ENCODE measurements around the gene OTUB1. TPM values are rescaled to one million over a fixed set of nuclear protein-coding genes. Genes with fewer than 3 reads are reported as not detected.

The OTUB1 gene
- polyA plus RNA-seq, 2 of the 4 experiments (the other 2 are of a cell fraction), result 97.4 to 113 TPM

DNA sequence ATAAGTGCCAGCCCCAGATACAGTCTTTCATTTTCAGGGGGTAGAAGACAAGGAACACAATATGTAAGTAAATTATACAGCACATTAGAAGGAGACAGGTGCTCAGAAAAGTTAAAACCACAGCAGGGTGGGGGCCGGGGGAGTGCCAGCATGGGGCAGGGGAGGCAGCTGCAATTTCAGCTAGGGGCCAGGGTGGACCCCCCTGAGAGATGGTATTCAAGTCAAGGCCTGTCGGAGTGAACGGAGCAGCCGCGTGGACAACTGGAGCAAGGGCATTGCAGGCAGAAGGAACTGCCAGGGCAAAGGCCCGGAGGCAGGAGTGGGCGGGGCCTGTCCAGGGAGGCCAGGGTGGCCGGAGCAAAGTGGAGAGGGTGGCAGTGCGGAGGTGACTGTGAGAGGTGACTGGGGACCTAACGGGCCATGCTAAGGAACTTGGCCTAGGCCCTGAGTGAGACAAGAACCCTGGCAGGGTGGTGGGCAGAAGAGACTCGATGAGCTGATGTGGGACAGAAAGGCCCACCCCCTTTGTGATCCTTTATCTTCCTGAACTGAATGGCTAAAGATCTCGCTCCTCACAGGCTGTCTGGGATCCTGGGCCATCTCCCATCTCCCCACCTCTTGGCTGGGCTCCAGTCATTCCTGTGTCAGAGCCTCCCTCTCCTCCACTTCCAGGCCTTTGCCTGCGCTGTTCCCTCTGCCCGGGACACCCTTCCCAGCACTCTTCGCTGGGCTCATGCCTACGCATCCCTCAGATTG lies 27.1 kb downstream of the OTUB1 start:
- Histone ChIP-seq H3K4me3 (no peak overlapping the region), H3K4me2 (no peak overlapping the region), H3K27ac (no peak overlapping the region), H3K4me1 (peaks cover 11% of the 10 kb centered on the region; the same call in 2 of the 3 replicates), H3K9me3 (0 out of 3 replicates have a peak, but pooled peaks cover 3% of the 10 kb centered on the region)
- ChIA-PET CTCF (interaction anchor here (0.9 to 2.6 kb wide), 4 partner anchors 9 to 135 kb away, joined by 3 to 17 read pairs (median 4); no protein-coding TSS in a partner anchor), POLR2A (no interaction called here)
- FAIRE-seq, result no peak
- 82% methylated on average over 15 of the region's 16 CpGs for WGBS (ENCODE audit: missing lambda C conversion rate)
- no peak for TF ChIP-seq MAFK (IDR thresholded peaks at IDR 0.05; ENCODE audit: partially characterized antibody)
- no peak for TF ChIP-seq MYC (IDR thresholded peaks at IDR 0.05; ENCODE audit: borderline replicate concordance, low read length)
- TF ChIP-seq ZNF302 (CRISPR knock-in tag; IDR thresholded peaks at IDR 0.05), result no peak
- TF ChIP-seq CEBPB (IDR thresholded peaks at IDR 0.05), result no peak
- no peak for TF ChIP-seq ZC3H11A (IDR thresholded peaks at IDR 0.05)
- no peak for TF ChIP-seq RNF2 (IDR thresholded peaks at IDR 0.05; ENCODE audit: borderline replicate concordance, low read depth)
- no peak for TF ChIP-seq PHF8 (IDR thresholded peaks at IDR 0.05; ENCODE audit: borderline replicate concordance, low read depth)
- TF ChIP-seq RAD21 (conservative IDR thresholded peaks at IDR 0.05 in 1 of 2, IDR thresholded peaks at IDR 0.05 in 1 of 2), result no peak
- no peak for TF ChIP-seq USF2 (IDR thresholded peaks at IDR 0.05)
- TF ChIP-seq KDM5A (IDR thresholded peaks at IDR 0.05), result no peak
- TF ChIP-seq ZFP36 (IDR thresholded peaks at IDR 0.05; ENCODE audit: borderline replicate concordance, partially characterized antibody), result no peak
- TF ChIP-seq CHD4 (IDR thresholded peaks at IDR 0.05; ENCODE audit: borderline replicate concordance), result no peak
- TF ChIP-seq JUNB (IDR thresholded peaks at IDR 0.05), result no peak
- no peak for TF ChIP-seq HEYL (CRISPR knock-in tag; IDR thresholded peaks at IDR 0.05)
- no peak for TF ChIP-seq CBX8 (IDR thresholded peaks at IDR 0.05)
- no peak for TF ChIP-seq EHF (CRISPR knock-in tag; IDR thresholded peaks at IDR 0.05)
- TF ChIP-seq TFCP2L1 (CRISPR knock-in tag; IDR thresholded peaks at IDR 0.05), result no peak
- TF ChIP-seq, protein P1, sequence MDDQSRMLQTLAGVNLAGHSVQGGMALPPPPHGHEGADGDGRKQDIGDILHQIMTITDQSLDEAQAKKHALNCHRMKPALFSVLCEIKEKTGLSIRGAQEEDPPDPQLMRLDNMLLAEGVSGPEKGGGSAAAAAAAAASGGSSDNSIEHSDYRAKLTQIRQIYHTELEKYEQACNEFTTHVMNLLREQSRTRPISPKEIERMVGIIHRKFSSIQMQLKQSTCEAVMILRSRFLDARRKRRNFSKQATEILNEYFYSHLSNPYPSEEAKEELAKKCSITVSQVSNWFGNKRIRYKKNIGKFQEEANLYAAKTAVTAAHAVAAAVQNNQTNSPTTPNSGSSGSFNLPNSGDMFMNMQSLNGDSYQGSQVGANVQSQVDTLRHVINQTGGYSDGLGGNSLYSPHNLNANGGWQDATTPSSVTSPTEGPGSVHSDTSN (IDR thresholded peaks at IDR 0.05), result no peak
- TF ChIP-seq CBX2 (IDR thresholded peaks at IDR 0.05; ENCODE audit: borderline replicate concordance, low read depth), result no peak
- TF ChIP-seq ESRRA (IDR thresholded peaks at IDR 0.05; ENCODE audit: borderline replicate concordance, low read length), result no peak
- peak; percentile 11 to 12; a peak in 3 of 6 replicates for ATAC-seq
- DNase-seq (ENCODE audit: low read depth in 1 of 2, low spot score in 1 of 2), result no peak

DNA sequence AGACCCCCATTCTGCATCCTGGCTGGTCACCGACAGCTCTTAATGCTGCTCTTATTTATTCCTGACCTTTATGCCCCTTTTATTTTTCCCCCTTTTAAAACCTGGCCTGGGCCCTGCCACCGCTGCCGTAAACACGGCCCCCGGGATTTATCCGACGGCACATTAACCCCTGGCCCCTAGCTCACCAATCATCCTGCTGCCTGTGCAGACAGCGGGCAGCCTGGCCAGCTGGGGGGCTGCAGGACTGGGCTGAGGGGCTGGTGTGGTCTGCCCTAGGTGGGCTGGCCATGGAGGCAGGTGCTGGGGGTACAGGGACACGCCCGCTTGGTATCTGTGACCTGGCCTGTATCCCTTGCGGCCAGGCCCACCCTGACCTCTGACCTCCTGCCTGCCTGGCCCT lies 28.1 kb downstream of the OTUB1 start:
- Histone ChIP-seq H3K4me2 (no peak overlapping the region), H3K9me3 (0 out of 3 replicates have a peak, but pooled peaks cover 3% of the 10 kb centered on the region), H3K27ac (no peak overlapping the region), H3K4me3 (no peak overlapping the region), H3K4me1 (peaks cover 15% of the 10 kb centered on the region; the same call in 2 of the 3 replicates)
- POLR2A ChIA-PET, result no interaction called here
- 96% methylated on average over 10 of the region's 11 CpGs for WGBS (ENCODE audit: missing lambda C conversion rate)
- DNase-seq (ENCODE audit: low read depth in 1 of 2, low spot score in 1 of 2), result no peak
- FAIRE-seq, result no peak
- CTCF ChIA-PET, result interaction anchor here (0.7 to 2.6 kb wide), 7 partner anchors 8 to 134 kb away, joined by 3 to 17 read pairs (median 3); no protein-coding TSS in a partner anchor
- no peak for ATAC-seq
- TF ChIP-seq HOXB13 (CRISPR knock-in tag; IDR thresholded peaks at IDR 0.05; ENCODE audit: low read depth) (no peak), NPAS2 (CRISPR knock-in tag; IDR thresholded peaks at IDR 0.05; ENCODE audit: borderline replicate concordance) (no peak), EHMT2 (IDR thresholded peaks at IDR 0.05; ENCODE audit: low read depth) (no peak), REST (IDR thresholded peaks at IDR 0.05) (no peak), TFCP2L1 (CRISPR knock-in tag; IDR thresholded peaks at IDR 0.05) (no peak)
